ENCODE data around the gene PTH2.

Gene PTH2

GRCh38 chr19:49430678-49431329 is 7.6 kb upstream of the PTH2 start:
- DNase-seq, result no peak

GRCh38 chr19:49430172-49430677 is 7.0 kb upstream of the PTH2 start:
- DNase-seq, result no peak

- DNase-seq, result no peak
Observed at GRCh38 chr19:49428547-49429451, 5.6 kb upstream of the PTH2 start.

- DNase-seq, result peak in 1 of 4 experiments; percentile 23
Observed at GRCh38 chr19:49427855-49428546, 4.8 kb upstream of the PTH2 start.

- DNase-seq, result no peak
Observed at GRCh38 chr19:49427339-49427738, 4.1 kb upstream of the PTH2 start.

GRCh38 chr19:49425922-49426592 is 2.8 kb upstream of the PTH2 start:
- peak in 1 of 4 experiments; percentile 6 for DNase-seq

- DNase-seq, result no peak
Observed at GRCh38 chr19:49425178-49425577, 1.9 kb upstream of the PTH2 start, which contains the start of gene GFY. GFY (plus strand) TSS chr19:49425388; CDS start chr19:49426431, 1,043 bp downstream.

- no peak for DNase-seq
Observed at GRCh38 chr19:49423985-49424303, 703 bp upstream of the PTH2 start.

- peak in 1 of 4 experiments; percentile 23 for DNase-seq
Observed at GRCh38 chr19:49422407-49423070, 702 bp downstream of the PTH2 start.

GRCh38 chr19:49421878-49422202 is 1.4 kb downstream of the PTH2 start:
- DNase-seq, result no peak

- DNase-seq, result peak in 1 of 4 experiments; percentile 11
Observed at GRCh38 chr19:49421039-49421877, 2.0 kb downstream of the PTH2 start.

- DNase-seq, result no peak
Observed at GRCh38 chr19:49420227-49420626, 3.0 kb downstream of the PTH2 start.

GRCh38 chr19:49419173-49419572 is 4.1 kb downstream of the PTH2 start:
- no peak for DNase-seq

- DNase-seq, result no peak
Observed at GRCh38 chr19:49418511-49418910, 4.7 kb downstream of the PTH2 start.

- DNase-seq, result no peak
Observed at GRCh38 chr19:49417088-49417487, 6.2 kb downstream of the PTH2 start.

GRCh38 chr19:49415810-49416200 is 7.4 kb downstream of the PTH2 start:
- DNase-seq, result no peak

- no peak for DNase-seq
Observed at GRCh38 chr19:49415102-49415809, 8.0 kb downstream of the PTH2 start.

- no peak for DNase-seq
Observed at GRCh38 chr19:49414256-49414655, 9.0 kb downstream of the PTH2 start.

- DNase-seq, result no peak
Observed at GRCh38 chr19:49413348-49413747, 9.9 kb downstream of the PTH2 start.

- no peak for DNase-seq
Observed at GRCh38 chr19:49411681-49412326, 11.4 kb downstream of the PTH2 start.

All from activated naive CD4-positive, alpha-beta T cell (primary cell).